ENCODE results near the gene SMG6.

The SMG6 gene

GRCh38 chr17:2095536-2095910 lies 208.1 kb downstream of the SMG6 start:
- Histone ChIP-seq H3K4me3 (ENCODE audit: low read depth, low read length) (no peak overlapping the region), H3K36me3 (peaks cover 3% of the 10 kb centered on the region), H3K27me3 (ENCODE audit: insufficient read depth, low read depth, severe bottlenecking) (no peaks in the 10 kb centered on the region), H3K9me3 (ENCODE audit: severe bottlenecking) (no peaks in the 10 kb centered on the region), H3K27ac (no peak overlapping the region)
- TF ChIP-seq CTCF (IDR thresholded peaks at IDR 0.05; ENCODE audit: low read depth, low read length), result no peak
- no peak for DNase-seq

GRCh38 chr17:2094891-2095535 lies 208.6 kb downstream of the SMG6 start:
- DNase-seq, result peak; percentile 44
- Histone ChIP-seq H3K27me3 (ENCODE audit: insufficient read depth, low read depth, severe bottlenecking) (no peaks in the 10 kb centered on the region), H3K36me3 (peaks cover 3% of the 10 kb centered on the region), H3K27ac (no peak overlapping the region), H3K9me3 (ENCODE audit: severe bottlenecking) (no peaks in the 10 kb centered on the region), H3K4me3 (ENCODE audit: low read depth, low read length) (no peak overlapping the region)
- TF ChIP-seq CTCF (IDR thresholded peaks at IDR 0.05; ENCODE audit: low read depth, low read length), result peak; percentile 77

DNA sequence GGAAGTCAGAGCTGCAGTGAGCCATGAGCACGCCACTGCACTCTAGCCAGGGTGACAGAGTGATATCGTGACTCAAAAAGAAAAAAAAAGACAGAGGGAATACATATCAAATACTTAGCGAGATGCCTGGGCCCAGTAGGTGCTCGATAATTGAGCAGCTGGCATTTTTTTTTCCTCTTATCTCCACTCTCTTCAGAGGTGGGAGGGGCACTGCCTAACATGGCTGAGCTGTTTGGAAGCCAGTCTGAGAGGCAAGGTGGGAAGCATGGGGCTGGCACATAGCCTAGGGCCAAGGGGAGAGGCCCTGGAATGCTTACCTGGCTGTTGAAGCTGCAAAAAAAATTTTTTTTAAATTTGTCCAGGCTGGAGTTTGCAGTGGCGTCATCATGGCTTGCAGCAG lies 210.2 kb downstream of the SMG6 start:
- Histone ChIP-seq H3K36me3 (peaks cover 3% of the 10 kb centered on the region), H3K4me3 (ENCODE audit: low read depth, low read length) (no peak overlapping the region), H3K27ac (no peak overlapping the region), H3K9me3 (ENCODE audit: severe bottlenecking) (no peaks in the 10 kb centered on the region), H3K27me3 (ENCODE audit: insufficient read depth, low read depth, severe bottlenecking) (no peaks in the 10 kb centered on the region)
- DNase-seq, result no peak
- no peak for TF ChIP-seq CTCF (IDR thresholded peaks at IDR 0.05; ENCODE audit: low read depth, low read length)

GRCh38 chr17:2092253-2092652 lies 211.3 kb downstream of the SMG6 start:
- H3K27ac ChIP-seq, result no peak overlapping the region
- TF ChIP-seq CTCF (IDR thresholded peaks at IDR 0.05; ENCODE audit: low read depth, low read length), result 0 out of 2 replicates have a peak, but pooled peaks have one; percentile 3

GRCh38 chr17:2090804-2091534 lies 212.6 kb downstream of the SMG6 start:
- Histone ChIP-seq H3K4me3 (ENCODE audit: low read depth, low read length) (no peak overlapping the region), H3K9me3 (ENCODE audit: severe bottlenecking) (no peaks in the 10 kb centered on the region), H3K27ac (no peak overlapping the region), H3K36me3 (peaks cover 3% of the 10 kb centered on the region), H3K27me3 (ENCODE audit: insufficient read depth, low read depth, severe bottlenecking) (no peaks in the 10 kb centered on the region)
- TF ChIP-seq CTCF (IDR thresholded peaks at IDR 0.05; ENCODE audit: low read depth, low read length), result no peak
- peak; percentile 21 for DNase-seq

More at GRCh38 chr17:2092253-2092652, 211.3 kb downstream of the SMG6 start:
- H3K36me3 ChIP-seq, result peaks cover 3% of the 10 kb centered on the region
- H3K9me3 ChIP-seq (ENCODE audit: severe bottlenecking), result no peaks in the 10 kb centered on the region
- no peak for DNase-seq
- no peaks in the 10 kb centered on the region for H3K27me3 ChIP-seq (ENCODE audit: insufficient read depth, low read depth, severe bottlenecking)
- H3K4me3 ChIP-seq (ENCODE audit: low read depth, low read length), result no peak overlapping the region
